Heart left ventricle (tissue), 16 donors: Measurements from ENCODE around the gene SPATA31A1. TPM values are rescaled to one million over a fixed set of nuclear protein-coding genes. Genes with fewer than 3 reads are reported as not detected.
A peak's percentile ranks its signal among the peaks of the same experiment; 100 is the strongest.
"Not testable (repeated sequence)": the region's sequence is repeated elsewhere in the genome, so short reads cannot be mapped to it uniquely, and the experiment has no call there.

ENCODE experiments used
- ATAC-seq, 4 donors: fragments of 200-7000 bp; cut with Tn5 transposase; one replicate each; pipeline ENCODE4 v1.9.1; 2020 to 2022; ENCODE audit warnings: moderate library complexity in 4 of 4, mild to moderate bottlenecking in 3 of 4, moderate number of reproducible peaks in 1 of 4
- DNase-seq, 5 donors: peaks; one replicate each; pipeline ENCODE4 v3.0.0-alpha.2; 2020
- H3K27ac ChIP-seq, 12 donors: fragments of 200-600 bp; sonication (generic) in 4 of 12; one replicate each; pipeline versions ENCODE4 v1.5.0 to v1.8.0; 2016 to 2022; ENCODE audit warnings: mild to moderate bottlenecking in 2 of 12
- H3K27me3 ChIP-seq, 9 donors: fragments of 200-600 bp; sonication (generic) in 2 of 9; one replicate each; pipeline versions ENCODE4 v1.5.1 to v1.8.0; 2016 to 2022; ENCODE audit warnings: mild to moderate bottlenecking in 3 of 9
- H3K36me3 ChIP-seq, 9 donors: fragments of 200-600 bp; sonication (generic) in 2 of 9; one replicate each; pipeline versions ENCODE4 v1.5.0 to v1.8.0; 2018 to 2022; ENCODE audit warnings: mild to moderate bottlenecking in 2 of 9
- H3K4me1 ChIP-seq, 12 donors: fragments of 200-600 bp; sonication (generic) in 4 of 12; one replicate each; pipeline versions ENCODE4 v1.5.0 to v1.8.0; 2016 to 2022; ENCODE audit warnings: mild to moderate bottlenecking in 3 of 12
- H3K4me3 ChIP-seq, 12 donors: fragments of 200-600 bp; sonication (generic) in 4 of 12; one replicate each; pipeline versions ENCODE4 v1.5.0 to v1.8.0; 2017 to 2022; ENCODE audit warnings: mild to moderate bottlenecking in 9 of 12, moderate library complexity in 4 of 12
- H3K9me3 ChIP-seq, 12 donors: fragments of 200-600 bp; sonication (generic) in 4 of 12; one replicate each; pipeline versions ENCODE4 v1.5.0 to v1.8.0; 2016 to 2022; ENCODE audit warnings: mild to moderate bottlenecking in 1 of 12
- WGBS, 4 donors: extraction: QIAGEN DNeasy Blood & Tissue Kit in 2 of 4; methylation state at CpG; one replicate each; pipeline versions ENCODE4 v1.1.5 to v1.1.7; 2013 to 2018; 5-methylcytosine and 5-hydroxymethylcytosine counted together
- intact Hi-C, 10 donors: fragments of 100-400 bp; cut with DNase I; formaldehyde crosslinking; loops; one replicate each; pipeline versions ENCODE4 v1.11.1 to v1.14.2; 2022
- long read RNA-seq, 3 donors: library from polyadenylated mRNA; unstranded; transcript quantifications; one replicate each; pipeline ENCODE4 v2.0.0, GENCODE V29; 2020 to 2021
- polyA plus RNA-seq, 2 donors: library from polyadenylated mRNA; stranded (reverse); fragments of 200-250 nt; gene quantifications; one replicate each; pipeline ENCODE4 v1.2.3, GENCODE V29; 2013
- total RNA-seq, 9 donors: library from RNA; depleted of rRNA in 2 of 9; stranded (reverse); fragments of >200 nt in 2 of 9; fragmentation: NEBNext Ultra II Directional in 3 of 9; extraction: Animal tissue kit (Norgen Biotek cat#: 25700) in 3 of 9; gene quantifications; one replicate each; pipeline versions ENCODE4 v1.1.0 to v1.2.4, GENCODE V29; 2016 to 2023
- donor health status: ischemic (EF 13 %, LVEDD 7.1; RV severe dilation, severe dysfunction).
- donor health status: healthy with polysubstance abuse.
- donor health status: DM: no; HTN: yes; CAD: no.
- donor health status: DM: no; HTN: no; CAD: no.
- donor health status: ischemic (EF 25% LVEDD 6.9; RV normal size, moderate dysfunction).
- donor health status: ischemic (EF 25% LVEDD 5.7; RV mildly dilated, moderate dysfunction).
- donor health status: healthy.
- donor health status: DM: yes; HTN: yes; CAD: no.
- donor health status: ischemic (EF 35%, LVEDD 5.7; RV mildly dilated, moderate dysfunction).
- donor health status: nonischemic (EF 11% LVEDD 7.7; RV severe dilation, severe dysfunction).
- donor health status: DM: yes; HTN: yes; CAD: no.
- donor health status: PGD.
- donor health status: ischemic (EF 29% LVEDD 5.4; RV normal size, mild dysfunction).
- donor health status: nonischemic (EF 23%, LVEDD 6.1; RV moderate dilation, normal function).

Gene SPATA31A1
- total RNA-seq (not detected), polyA plus RNA-seq (not detected)
- long read RNA-seq, donor 1 = 0 reads
- long read RNA-seq, donor 2 = 0 reads
- long read RNA-seq, donor 3 = 0 reads

DNA sequence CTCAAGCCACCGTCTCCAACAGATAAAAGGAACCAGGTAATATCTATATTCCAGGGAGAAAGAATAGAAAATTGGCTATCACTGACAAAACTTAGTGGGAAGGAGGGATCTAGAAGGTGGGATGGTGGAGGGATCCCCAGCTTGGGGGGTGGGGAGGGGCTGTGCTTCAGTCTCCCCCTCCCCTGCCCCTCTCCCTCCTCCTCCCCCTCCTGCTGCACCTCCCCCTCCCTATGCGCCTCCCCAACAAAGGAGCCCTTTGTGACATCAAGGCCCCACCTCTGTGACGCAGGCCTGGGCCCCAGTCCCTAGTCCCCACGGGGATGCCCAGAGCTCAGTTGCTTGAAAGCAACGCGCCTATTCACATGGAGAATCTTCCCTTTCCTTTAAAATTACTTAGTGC lies at the start of gene SPATA31A1:
TSS of gene SPATA31A1 (plus strand) at position 301 of the 400 bp plus-strand sequence. CDS start at position 363, 62 bp downstream.
- DNase-seq, ATAC-seq, H3K4me1 ChIP-seq, H3K36me3 ChIP-seq, H3K27ac ChIP-seq, intact Hi-C loops, H3K9me3 ChIP-seq, H3K4me3 ChIP-seq, H3K27me3 ChIP-seq: not testable (repeated sequence)
- 73 to 89% (median 88%) methylated on average over 1 to 3 of the region's 6 CpGs; no CpG with 5 or more reads in 1 of the 4 donors for WGBS, 4 donors

- DNase-seq = peak in 1 of 5 donors; percentile 11
- H3K4me3 ChIP-seq, H3K4me1 ChIP-seq, H3K9me3 ChIP-seq, H3K27me3 ChIP-seq, H3K36me3 ChIP-seq, intact Hi-C loops, H3K27ac ChIP-seq: not testable (repeated sequence)
- ATAC-seq = peak; percentile 71 to 92 (median 88)
- WGBS, 4 donors = 0 to 50% (median 34%) methylated on average over 1 of the region's 2 CpGs
Measured at GRCh38 chr9:39407261-39408204, 52.1 kb downstream of the SPATA31A1 start.

- WGBS, 4 donors = no CpG with 5 or more reads among the region's 1 CpG
- ATAC-seq = peak in 3 of 4 donors; percentile 24 to 64 (median 47)
Measured at GRCh38 chr9:39411254-39411940, 55.9 kb downstream of the SPATA31A1 start.

More at GRCh38 chr9:39411254-39411940, 55.9 kb downstream of the SPATA31A1 start:
- H3K27me3 ChIP-seq, H3K36me3 ChIP-seq, H3K27ac ChIP-seq, H3K4me3 ChIP-seq, H3K4me1 ChIP-seq, H3K9me3 ChIP-seq, intact Hi-C loops, DNase-seq: not testable (repeated sequence)

Other genes starting within 250 kb of the SPATA31A1 start
- gene CNTNAP3, start 67.5 kb upstream of the SPATA31A1 start, total RNA-seq = 10 to 100 TPM in 2 of 9 donors, 1 to 10 TPM in 7; 2.8 to 12.4 (median 8.1) TPM
- 1 to 10 TPM; 1.8 to 2.1 TPM for gene CNTNAP3, start 67.5 kb upstream of the SPATA31A1 start, polyA plus RNA-seq